Measurements from ENCODE around the gene FBXO31. TPM values are rescaled to one million over a fixed set of nuclear protein-coding genes. Genes with fewer than 3 reads are reported as not detected.
A peak's percentile ranks its signal among the peaks of the same experiment; 100 is the strongest.
"Not testable (repeated sequence)": the region's sequence is repeated elsewhere in the genome, so short reads cannot be mapped to it uniquely, and the experiment has no call there.

The FBXO31 gene
- total RNA-seq, 1 donor from 2014 or later: 93.3 TPM

- intact Hi-C loops (cut with DNase I): loop anchor here (1.0 kb wide), 1 partner anchor 75 kb away; the partner anchor contains the start of gene C16orf95
- Histone ChIP-seq H3K27ac (peak within 1 kb of the TSS; percentile 100), H3K27me3 (no peaks in the 10 kb centered on the region), H3K4me3 (peak within 1 kb of the TSS; percentile 63 to 98), H3K4me1 (peaks cover 59% of the 10 kb centered on the region), H3K36me3 (no peaks in the 10 kb centered on the region), H3K9me3 (no peaks in the 10 kb centered on the region)
- TF ChIP-seq POLR2AphosphoS5 (IDR thresholded peaks at IDR 0.05; ENCODE audit: insufficient read depth in 1 of 2, low read depth in 1 of 2): peak; percentile 67 to 98
- no peak for TF ChIP-seq CTCF (IDR thresholded peaks at IDR 0.05)
- TF ChIP-seq POLR2A (IDR thresholded peaks at IDR 0.05): peak; percentile 58 to 93
- peak in 1 of 2 donors; percentile 98 for DNase-seq (ENCODE audit: extremely low spot score in 2 of 2)
Observed at GRCh38 chr16:87391950-87392820, 8.6 kb upstream of the FBXO31 start, which contains the start of gene MAP1LC3B. MAP1LC3B (plus strand) TSS chr16:87392336; CDS start chr16:87392428, 92 bp downstream.

- TF ChIP-seq CTCF (IDR thresholded peaks at IDR 0.05) (peak in 1 of 3 experiments; percentile 5), POLR2A (IDR thresholded peaks at IDR 0.05) (no peak)
- Histone ChIP-seq H3K4me3 (peak overlapping the region; percentile 63 to 98), H3K27ac (peak overlapping the region; percentile 100), H3K4me1 (peaks cover 59% of the 10 kb centered on the region), H3K36me3 (no peaks in the 10 kb centered on the region), H3K27me3 (no peaks in the 10 kb centered on the region), H3K9me3 (no peaks in the 10 kb centered on the region)
- no peak for DNase-seq (ENCODE audit: extremely low spot score in 2 of 2)
- intact Hi-C loops (cut with DNase I): no loop called here
Observed at GRCh38 chr16:87391324-87391949, 7.9 kb upstream of the FBXO31 start.

- H3K4me3 ChIP-seq: peak overlapping the region in 1 of 2 donors; percentile 98
- TF ChIP-seq POLR2A (IDR thresholded peaks at IDR 0.05): no peak
- TF ChIP-seq CTCF (IDR thresholded peaks at IDR 0.05): no peak
- TF ChIP-seq POLR2AphosphoS5 (IDR thresholded peaks at IDR 0.05; ENCODE audit: insufficient read depth in 1 of 2, low read depth in 1 of 2): no peak
- no peaks in the 10 kb centered on the region for H3K36me3 ChIP-seq
- intact Hi-C loops (cut with DNase I): no loop called here
- no peaks in the 10 kb centered on the region for H3K9me3 ChIP-seq
- DNase-seq (ENCODE audit: extremely low spot score in 2 of 2): no peak
- peaks cover 58% of the 10 kb centered on the region for H3K4me1 ChIP-seq
- H3K27me3 ChIP-seq: no peaks in the 10 kb centered on the region
- peak overlapping the region; percentile 100 for H3K27ac ChIP-seq
Observed at GRCh38 chr16:87390641-87391323, 7.2 kb upstream of the FBXO31 start.

- H3K36me3 ChIP-seq; DNase-seq (ENCODE audit: extremely low spot score in 2 of 2); H3K4me3 ChIP-seq; H3K9me3 ChIP-seq; H3K27me3 ChIP-seq; intact Hi-C loops (cut with DNase I): not testable (repeated sequence)
- Histone ChIP-seq H3K27ac (peak overlapping the region; percentile 100), H3K4me1 (peaks cover 54% of the 10 kb centered on the region)
Observed at GRCh38 chr16:87389914-87390313, 6.3 kb upstream of the FBXO31 start.

GRCh38 chr16:87389245-87389644 lies 5.7 kb upstream of the FBXO31 start:
- H3K36me3 ChIP-seq: no peaks in the 10 kb centered on the region
- H3K4me1 ChIP-seq: peaks cover 54% of the 10 kb centered on the region
- H3K4me3 ChIP-seq: no peak overlapping the region
- intact Hi-C loops (cut with DNase I): no loop called here
- H3K27ac ChIP-seq: peak overlapping the region; percentile 98
- DNase-seq (ENCODE audit: extremely low spot score in 2 of 2): no peak
- no peaks in the 10 kb centered on the region for H3K27me3 ChIP-seq
- no peak for TF ChIP-seq POLR2AphosphoS5 (IDR thresholded peaks at IDR 0.05; ENCODE audit: insufficient read depth in 1 of 2, low read depth in 1 of 2)
- H3K9me3 ChIP-seq: no peaks in the 10 kb centered on the region
